ENCODE results near the gene KRTAP2-1.
"Not testable (repeated sequence)": the region's sequence is repeated elsewhere in the genome, so short reads cannot be mapped to it uniquely, and the experiment has no call there.

KRTAP2-1 gene

DNA sequence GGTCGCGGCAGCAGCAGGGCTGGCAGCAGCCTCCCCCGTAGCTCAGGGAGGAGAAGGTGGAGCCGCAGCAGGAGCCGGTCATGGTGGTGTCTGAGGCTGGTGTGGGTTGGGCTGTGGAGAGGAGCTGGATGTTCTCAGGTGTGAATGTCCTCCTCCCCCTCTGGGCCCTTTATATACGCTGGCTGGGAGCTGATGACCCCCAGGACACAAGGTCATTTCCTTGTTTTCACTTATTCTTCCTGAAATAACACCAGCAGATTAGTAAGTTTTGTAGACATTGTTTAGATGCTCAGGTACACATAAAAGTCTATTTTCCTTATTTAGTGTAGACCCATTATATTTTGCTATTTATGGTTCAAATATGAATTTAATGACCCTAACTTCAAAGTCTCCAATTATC lies 8.0 kb upstream of the KRTAP2-1 start, which contains the start of gene KRTAP2-2:
Gene KRTAP2-2 (minus strand): TSS at position 101 of the 400 bp plus-strand sequence. CDS start 19 bp downstream, at position 82.
- not testable (repeated sequence) for DNase-seq

DNA sequence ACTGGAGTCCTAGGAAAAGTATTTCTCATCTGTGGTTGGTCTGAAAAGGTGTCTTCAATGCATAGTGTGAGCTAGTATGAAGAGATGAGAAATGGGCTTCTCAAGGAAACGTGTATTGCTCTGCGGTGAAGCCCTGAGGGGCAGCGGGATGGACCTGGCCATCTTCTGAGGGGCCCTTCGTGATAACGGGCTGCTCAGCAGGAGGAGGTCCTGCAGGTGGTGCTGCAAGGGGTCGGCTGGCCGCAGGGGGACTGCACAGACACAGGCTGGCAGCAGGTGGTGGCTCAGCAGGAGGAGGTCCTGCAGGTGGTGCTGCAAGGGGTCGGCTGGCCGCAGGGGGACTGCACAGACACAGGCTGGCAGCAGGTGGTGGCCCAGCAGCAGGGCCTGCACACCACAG lies 7.4 kb upstream of the KRTAP2-1 start:
- DNase-seq = not testable (repeated sequence)

DNA sequence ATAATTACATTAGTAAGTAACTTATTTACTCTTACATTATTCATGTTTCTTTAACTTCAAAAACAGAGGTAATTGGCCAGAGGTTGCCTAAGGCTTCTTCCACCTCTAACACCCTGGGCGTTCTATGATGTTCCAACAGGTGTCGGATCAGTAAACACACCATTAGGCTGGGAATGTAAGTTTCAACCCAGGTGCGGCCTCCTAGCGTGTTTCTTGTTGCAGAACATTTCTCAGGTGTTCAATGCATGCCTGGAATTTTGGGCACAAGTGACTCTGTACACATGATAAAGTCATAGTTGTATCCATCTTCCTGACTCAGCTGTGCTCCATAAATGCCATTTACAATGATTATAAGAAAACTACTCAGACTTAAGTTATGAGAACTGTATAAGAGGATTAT lies 6.9 kb upstream of the KRTAP2-1 start:
- DNase-seq = no peak

- no peak for DNase-seq
Observed at GRCh38 chr17:41052566-41052965, 5.5 kb upstream of the KRTAP2-1 start.

- DNase-seq = no peak
Observed at GRCh38 chr17:41049110-41049509, 2.0 kb upstream of the KRTAP2-1 start.

- DNase-seq = no peak
Observed at GRCh38 chr17:41048441-41048840, 1.3 kb upstream of the KRTAP2-1 start.

GRCh38 chr17:41042953-41043352 lies 4.2 kb downstream of the KRTAP2-1 start:
- no peak for DNase-seq

DNA sequence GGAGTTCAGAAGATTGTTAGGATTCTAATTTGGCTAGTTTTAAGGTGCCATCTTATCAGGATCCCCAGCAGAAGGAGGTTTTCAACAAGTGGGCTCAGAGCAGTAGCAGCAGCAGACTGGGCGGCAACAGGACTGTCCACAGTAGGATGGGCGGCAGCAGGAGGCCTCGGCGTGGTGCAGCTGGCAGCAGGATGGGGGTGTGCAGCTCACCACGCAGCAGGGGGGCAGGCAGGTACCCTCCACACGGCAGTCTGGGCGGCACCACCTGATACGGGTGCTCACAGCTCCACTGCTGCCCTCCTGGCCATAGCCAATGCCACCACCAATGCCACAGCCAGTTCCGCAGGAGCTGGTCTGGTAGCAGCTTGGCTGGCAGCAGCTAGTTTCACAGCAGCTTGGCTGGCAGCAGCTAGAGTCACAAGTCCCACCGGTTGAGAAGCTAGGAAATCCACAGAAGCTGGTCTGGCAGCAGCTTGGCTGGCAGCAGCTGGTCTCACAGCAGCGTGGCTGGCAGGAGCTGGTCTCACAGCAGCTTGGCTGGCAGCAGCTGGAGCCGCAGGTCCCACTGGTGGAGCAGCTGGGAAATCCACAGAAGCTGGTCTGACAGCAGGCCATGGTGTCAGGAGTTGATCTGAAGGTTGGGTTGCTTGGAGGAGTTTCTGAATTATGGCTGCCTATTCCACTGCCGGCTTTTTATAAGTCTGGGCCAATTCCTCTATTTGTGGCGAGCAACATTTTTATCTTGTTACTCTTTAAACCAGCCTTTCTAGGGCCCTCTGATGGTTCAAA lies 6.1 kb downstream of the KRTAP2-1 start, which contains the start of gene KRTAP1-1:
Gene KRTAP1-1 (minus strand): TSS at position 668 of the 789 bp plus-strand sequence. CDS start 53 bp downstream, at position 615.
- DNase-seq = not testable (repeated sequence)

- no peak for DNase-seq
Observed at GRCh38 chr17:41037853-41038350, 9.2 kb downstream of the KRTAP2-1 start.

DNA sequence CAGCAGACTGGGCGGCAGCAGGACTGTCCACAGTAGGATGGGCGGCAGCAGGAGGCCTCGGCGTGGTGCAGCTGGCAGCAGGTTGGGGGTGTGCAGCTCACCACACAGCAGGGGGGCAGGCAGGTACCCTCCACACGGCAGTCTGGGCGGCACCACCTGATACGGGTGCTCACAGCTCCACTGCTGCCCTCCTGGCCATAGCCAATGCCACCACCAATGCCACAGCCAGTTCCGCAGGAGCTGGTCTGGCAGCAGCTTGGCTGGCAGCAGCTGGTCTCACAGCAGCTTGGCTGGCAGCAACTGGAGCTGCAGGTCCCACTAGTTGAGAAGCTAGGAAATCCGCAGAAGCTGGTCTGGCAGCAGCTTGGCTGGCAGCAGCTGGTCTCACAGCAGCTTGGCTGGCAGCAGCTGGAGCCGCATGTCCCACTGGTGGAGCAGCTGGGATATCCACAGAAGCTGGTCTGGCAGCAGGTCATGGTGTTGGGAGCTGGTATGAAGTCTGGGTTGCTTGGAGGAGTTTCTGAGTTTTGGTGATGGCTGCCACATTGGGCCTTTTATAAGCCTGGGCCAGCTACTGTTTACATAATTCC lies 12.7 kb downstream of the KRTAP2-1 start, which contains the start of gene KRTAP1-3:
Gene KRTAP1-3 (minus strand): TSS at position 529 of the 590 bp plus-strand sequence. CDS start 53 bp downstream, at position 476.
- DNase-seq = not testable (repeated sequence)

- DNase-seq = no peak
Observed at GRCh38 chr17:41029633-41030245, 17.4 kb downstream of the KRTAP2-1 start, which contains the start of gene KRTAP1-4. TSS of gene KRTAP1-4 (minus strand) at chr17:41030195. CDS start at chr17:41030078, 117 bp downstream.

GRCh38 chr17:41026715-41027471 lies 20.2 kb downstream of the KRTAP2-1 start, which contains the start of gene KRTAP1-5:
TSS of gene KRTAP1-5 (minus strand) at chr17:41027208. CDS start at chr17:41027155, 53 bp downstream.
- no peak for DNase-seq

- no peak for DNase-seq
Observed at GRCh38 chr17:41024697-41025096, 22.4 kb downstream of the KRTAP2-1 start.

DNA sequence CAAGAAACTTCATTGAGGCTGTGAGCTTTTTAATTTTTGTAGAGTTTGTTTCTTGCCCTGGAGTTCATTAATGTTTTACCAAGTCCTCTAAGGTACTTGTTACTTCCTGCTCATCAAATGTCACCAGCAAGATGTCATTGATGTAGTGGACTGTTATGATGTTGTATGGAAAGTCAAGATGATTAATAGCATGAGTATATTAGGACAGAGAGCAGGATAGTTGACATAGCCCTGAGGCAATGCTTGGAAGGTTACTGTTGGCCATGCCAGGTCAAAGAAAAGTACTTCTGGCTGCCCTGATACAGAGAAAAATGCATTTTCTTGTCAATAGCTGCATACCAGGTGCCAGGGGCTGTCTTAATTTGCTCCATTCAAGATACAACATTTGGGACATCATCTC lies 26.8 kb downstream of the KRTAP2-1 start:
- DNase-seq = no peak

- no peak for DNase-seq
Observed at GRCh38 chr17:41019415-41019814, 27.7 kb downstream of the KRTAP2-1 start.

- DNase-seq = no peak
Observed at GRCh38 chr17:41018541-41018940, 28.6 kb downstream of the KRTAP2-1 start.

GRCh38 chr17:41016578-41017215 lies 30.4 kb downstream of the KRTAP2-1 start:
- DNase-seq = no peak

- no peak for DNase-seq
Observed at GRCh38 chr17:41015454-41015853, 31.7 kb downstream of the KRTAP2-1 start.

- no peak for DNase-seq
Observed at GRCh38 chr17:41013606-41014005, 33.5 kb downstream of the KRTAP2-1 start.

DNA sequence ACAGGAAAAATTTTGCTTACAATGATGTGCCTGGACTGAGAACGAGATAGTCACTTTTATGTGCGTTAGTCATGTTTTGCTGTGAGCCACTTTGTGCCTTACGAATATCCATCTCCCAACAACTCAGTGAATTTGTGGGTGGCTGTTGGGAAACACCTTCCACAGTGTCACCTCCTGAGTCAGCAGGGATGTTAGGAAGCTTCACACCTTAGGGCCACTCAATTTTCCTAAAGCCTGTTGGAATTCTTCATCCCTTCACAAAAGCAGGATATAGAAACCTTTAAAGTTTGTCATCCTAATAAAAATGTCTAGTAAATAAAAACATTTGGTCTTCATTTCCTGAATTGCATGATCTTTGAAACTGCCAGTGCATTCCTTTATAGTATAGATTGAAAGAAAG lies 33.9 kb downstream of the KRTAP2-1 start:
- no peak for DNase-seq

- DNase-seq = no peak
Observed at GRCh38 chr17:41012326-41013120, 34.6 kb downstream of the KRTAP2-1 start.
